HUES48 (cell line): ENCODE results near the gene HM13.
"Not testable (repeated sequence)": the region's sequence is repeated elsewhere in the genome, so short reads cannot be mapped to it uniquely, and the experiment has no call there.

Experiments
- H3K27ac ChIP-seq: one replicate; pipeline ENCODE4 v1.7.0; 2013; ENCODE audit warnings: low read depth, low read length, inconsistent platforms
- H3K27me3 ChIP-seq: 2 replicates; pipeline ENCODE4 v1.6.1; 2013; ENCODE audit warnings: mild to moderate bottlenecking, low read length; ENCODE audit not compliant: control insufficient read depth, insufficient read depth
- H3K36me3 ChIP-seq: 2 replicates; pipeline ENCODE4 v1.6.1; 2013; ENCODE audit warnings: low read length; ENCODE audit not compliant: control insufficient read depth, insufficient read depth
- H3K4me1 ChIP-seq: 2 replicates; pipeline ENCODE4 v1.6.1; 2013; ENCODE audit warnings: mild to moderate bottlenecking, low read length; ENCODE audit not compliant: control insufficient read depth, insufficient read depth
- H3K4me3 ChIP-seq: 2 replicates; pipeline ENCODE4 v1.5.1; 2013; ENCODE audit warnings: mild to moderate bottlenecking, low read depth, low read length
- H3K9ac ChIP-seq: 2 replicates; pipeline ENCODE4 v1.6.1; 2013; ENCODE audit warnings: mild to moderate bottlenecking, low read depth, low read length, moderate library complexity
- H3K9me3 ChIP-seq: 2 replicates; pipeline ENCODE4 v1.6.1; 2013; ENCODE audit warnings: low read length; ENCODE audit not compliant: control insufficient read depth, insufficient read depth

The HM13 gene

GRCh38 chr20:31578448-31579138, 64.4 kb downstream of the HM13 start:
- Histone ChIP-seq H3K4me3 (no peak overlapping the region), H3K9ac (no peak overlapping the region), H3K4me1 (peaks cover 28% of the 10 kb centered on the region), H3K27ac (no peak overlapping the region), H3K27me3 (no peaks in the 10 kb centered on the region), H3K36me3 (no peaks in the 10 kb centered on the region), H3K9me3 (no peaks in the 10 kb centered on the region)

GRCh38 chr20:31579245-31579644, 65.0 kb downstream of the HM13 start:
- Histone ChIP-seq H3K27ac (no peak overlapping the region), H3K36me3 (no peaks in the 10 kb centered on the region), H3K27me3 (no peaks in the 10 kb centered on the region), H3K9me3 (no peaks in the 10 kb centered on the region), H3K4me1 (peaks cover 21% of the 10 kb centered on the region), H3K9ac (no peak overlapping the region), H3K4me3 (no peak overlapping the region)

GRCh38 chr20:31579941-31580651, 65.9 kb downstream of the HM13 start:
- not testable (repeated sequence) for H3K36me3 ChIP-seq, H3K9me3 ChIP-seq, H3K4me3 ChIP-seq, H3K9ac ChIP-seq, H3K27me3 ChIP-seq
- peak overlapping the region; percentile 98 for H3K27ac ChIP-seq
- peaks cover 21% of the 10 kb centered on the region for H3K4me1 ChIP-seq

- Histone ChIP-seq H3K9me3 (no peaks in the 10 kb centered on the region), H3K27ac (peak overlapping the region; percentile 98), H3K4me3 (no peak overlapping the region), H3K27me3 (no peaks in the 10 kb centered on the region), H3K4me1 (peaks cover 21% of the 10 kb centered on the region), H3K36me3 (no peaks in the 10 kb centered on the region), H3K9ac (no peak overlapping the region)
Measured at GRCh38 chr20:31580706-31581105, 66.5 kb downstream of the HM13 start.

- Histone ChIP-seq H3K27me3 (no peaks in the 10 kb centered on the region), H3K9me3 (no peaks in the 10 kb centered on the region), H3K4me3 (no peak overlapping the region), H3K27ac (peak overlapping the region; percentile 98), H3K4me1 (peaks cover 22% of the 10 kb centered on the region), H3K36me3 (no peaks in the 10 kb centered on the region), H3K9ac (no peak overlapping the region)
Measured at GRCh38 chr20:31581391-31581790, 67.1 kb downstream of the HM13 start.

GRCh38 chr20:31587545-31588389, 73.5 kb downstream of the HM13 start:
- Histone ChIP-seq H3K4me3 (peak overlapping the region; percentile 38; the same call in 1 of the 2 replicates), H3K9me3 (no peaks in the 10 kb centered on the region), H3K9ac (no peak overlapping the region), H3K27me3 (peaks cover 6% of the 10 kb centered on the region; the same call in 1 of the 2 replicates), H3K4me1 (peaks cover 23% of the 10 kb centered on the region), H3K27ac (no peak overlapping the region), H3K36me3 (no peaks in the 10 kb centered on the region)

- Histone ChIP-seq H3K9ac (peak overlapping the region; percentile 15; the same call in 1 of the 2 replicates), H3K4me1 (peaks cover 34% of the 10 kb centered on the region), H3K36me3 (no peaks in the 10 kb centered on the region)
Measured at GRCh38 chr20:31590717-31591225, 76.5 kb downstream of the HM13 start.

GRCh38 chr20:31593221-31594001, 79.2 kb downstream of the HM13 start:
- no peaks in the 10 kb centered on the region for H3K9me3 ChIP-seq
- no peak overlapping the region for H3K9ac ChIP-seq
- H3K4me3 ChIP-seq, result no peak overlapping the region
- 0 out of 2 replicates have a peak, but pooled peaks cover 2% of the 10 kb centered on the region for H3K27me3 ChIP-seq
- peaks cover 34% of the 10 kb centered on the region for H3K4me1 ChIP-seq
- H3K36me3 ChIP-seq, result no peaks in the 10 kb centered on the region
- H3K27ac ChIP-seq, result no peak overlapping the region

More at GRCh38 chr20:31590717-31591225, 76.5 kb downstream of the HM13 start:
- H3K27ac ChIP-seq, result peak overlapping the region; percentile 87
- no peak overlapping the region for H3K4me3 ChIP-seq
- peaks cover 6% of the 10 kb centered on the region; the same call in 1 of the 2 replicates for H3K27me3 ChIP-seq
- no peaks in the 10 kb centered on the region for H3K9me3 ChIP-seq

- no peak overlapping the region for H3K27ac ChIP-seq
- H3K9me3 ChIP-seq, result no peaks in the 10 kb centered on the region
- no peaks in the 10 kb centered on the region for H3K36me3 ChIP-seq
- no peak overlapping the region for H3K9ac ChIP-seq
- H3K27me3 ChIP-seq, result no peaks in the 10 kb centered on the region
- H3K4me1 ChIP-seq, result peaks cover 33% of the 10 kb centered on the region
- H3K4me3 ChIP-seq, result no peak overlapping the region
Measured at GRCh38 chr20:31594002-31594557, 79.8 kb downstream of the HM13 start.
